HepG2 (cell line): Measurements from ENCODE around the gene ZNF615. TPM values are rescaled to one million over a fixed set of nuclear protein-coding genes. Genes with fewer than 3 reads are reported as not detected.
A peak's percentile ranks its signal among the peaks of the same experiment; 100 is the strongest.

Experiments used
- ATF7 ChIP-seq, 2 experiments: fragments of 450-650 bp in 1 of 2; sonication (generic) in 1 of 2; formaldehyde crosslinking in 1 of 2; IDR thresholded peaks; 2 replicates each; pipeline versions ENCODE4 v1.4.0 to v1.6.1; 2016 to 2020; ENCODE audit warnings: antibody characterized with exemption in 1 of 2, mild to moderate bottlenecking in 1 of 2, missing genetic modification reagents in 1 of 2
- HNRNPH1 ChIP-seq: fragments of 200-400 bp; formaldehyde crosslinking; optimal IDR thresholded peaks from 2 replicates; pipeline ENCODE3; 2017; ENCODE audit warnings: mild to moderate bottlenecking, low read depth, low read length
- PPARG ChIP-seq: conservative IDR thresholded peaks from 2 replicates; pipeline ENCODE4 v1.6.1; 2016; ENCODE audit warnings: missing biosample characterization, missing genetic modification reagents
- STAG1 ChIP-seq: sonication (generic); formaldehyde crosslinking; IDR thresholded peaks from 2 replicates; pipeline ENCODE4 v1.4.0; 2020; ENCODE audit warnings: missing genetic modification reagents
- ZNF232 ChIP-seq: sonication (generic); formaldehyde crosslinking; IDR thresholded peaks from 2 replicates; pipeline ENCODE4 v1.4.0; 2020; ENCODE audit warnings: missing genetic modification reagents, borderline replicate concordance
- ZNF256 ChIP-seq: sonication (generic); formaldehyde crosslinking; conservative IDR thresholded peaks from 2 replicates; pipeline ENCODE4 v1.4.0; 2020; ENCODE audit warnings: missing genetic modification reagents
- ZNF713 ChIP-seq: sonication (generic); formaldehyde crosslinking; IDR thresholded peaks from 2 replicates; pipeline ENCODE4 v1.4.0; 2020; ENCODE audit warnings: mild to moderate bottlenecking, missing genetic modification reagents
- polyA plus RNA-seq, 8 experiments: library from polyadenylated mRNA; depleted of rRNA in 3 of 8; stranded (reverse) in 7 of 8; unstranded in 1 of 8; fragments of >200 nt; fragmentation: Illumina TruSeq in 4 of 8; extraction: Trizol in 4 of 8; gene quantifications; 2 replicates each; pipeline versions ENCODE4 v1.2.1 to v1.2.3, GENCODE V29; 2011 to 2016; ENCODE audit warnings: low read depth in 4 of 8, missing spikeins in 1 of 8, mixed read lengths in 1 of 8; ENCODE audit not compliant: insufficient read depth in 1 of 8
- total RNA-seq, 5 experiments: library from RNA; depleted of rRNA; stranded (reverse); fragments of >200 nt; fragmentation: Illumina TruSeq; extraction: Trizol; gene quantifications; 2 replicates each; pipeline ENCODE4 v1.2.3, GENCODE V29; 2016; ENCODE audit warnings: low read depth in 1 of 5
- TF ChIP-seq, protein P1 (sequence below): sonication (generic); formaldehyde crosslinking; IDR thresholded peaks from 2 replicates; pipeline ENCODE4 v1.4.0; 2020; ENCODE audit warnings: mild to moderate bottlenecking, missing genetic modification reagents, borderline replicate concordance
- TF ChIP-seq, protein P2 (sequence below): sonication (generic); formaldehyde crosslinking; IDR thresholded peaks from 2 replicates; pipeline ENCODE4 v1.5.0; 2020; ENCODE audit warnings: mild to moderate bottlenecking, missing genetic modification reagents
- TF ChIP-seq, protein P3 (sequence below): sonication (generic); formaldehyde crosslinking; IDR thresholded peaks from 2 replicates; pipeline ENCODE4 v1.5.1; 2020; ENCODE audit warnings: mild to moderate bottlenecking, missing genetic modification reagents, moderate library complexity
- TF ChIP-seq, protein P4 (sequence below): sonication (generic); formaldehyde crosslinking; IDR thresholded peaks from 2 replicates; pipeline ENCODE4 v1.5.0; 2020; ENCODE audit warnings: missing genetic modification reagents
- TF ChIP-seq, protein P5 (sequence below), 2 experiments: IDR thresholded peaks; 2 replicates each; pipeline ENCODE4 v1.6.1; 2011 to 2012; ENCODE audit warnings: low read length in 2 of 2, borderline replicate concordance in 1 of 2, low read depth in 1 of 2, mild to moderate bottlenecking in 1 of 2, moderate library complexity in 1 of 2

The ZNF615 gene
- total and polyA plus RNA-seq, 2 of the 13 experiments (the other 11 are each of a cell fraction or from before 2014, with no cell fraction given) = 5.2 to 7.8 TPM

DNA sequence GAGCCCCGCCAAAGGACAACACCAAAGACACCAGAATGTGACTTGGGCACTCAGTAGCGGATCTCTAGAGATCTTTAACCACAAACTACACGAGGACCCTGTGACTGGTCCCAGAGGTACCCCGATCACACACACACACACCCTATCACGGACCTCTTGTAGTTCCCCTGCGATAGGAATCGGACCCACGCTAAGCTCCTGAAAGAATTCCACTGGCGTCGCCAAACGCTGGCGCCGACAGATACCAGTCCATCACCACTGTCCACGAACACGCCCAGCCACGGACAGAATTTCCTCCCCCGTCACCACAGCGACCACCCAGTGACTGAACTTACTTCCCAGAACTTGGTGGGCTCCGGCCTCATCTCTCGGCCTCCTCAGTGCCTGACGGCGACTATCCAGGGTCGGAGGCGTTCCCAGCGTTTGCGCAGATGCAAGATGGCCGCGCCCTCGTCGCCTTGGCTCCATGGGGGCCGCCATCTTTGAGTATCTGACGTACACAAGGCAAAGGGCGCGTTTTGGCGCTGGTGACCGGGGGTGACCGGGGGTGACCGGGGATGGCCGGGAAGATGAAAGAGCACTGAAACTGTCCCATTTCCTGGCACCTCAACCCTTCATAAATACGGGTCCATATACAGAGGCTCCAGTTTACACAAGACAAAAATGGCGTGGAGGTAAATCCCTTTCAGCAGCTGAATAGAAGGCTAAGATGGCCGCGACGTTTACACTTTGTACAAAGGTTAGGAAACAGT is at the start of gene ZNF615 (continued):
- TF ChIP-seq, protein P1, sequence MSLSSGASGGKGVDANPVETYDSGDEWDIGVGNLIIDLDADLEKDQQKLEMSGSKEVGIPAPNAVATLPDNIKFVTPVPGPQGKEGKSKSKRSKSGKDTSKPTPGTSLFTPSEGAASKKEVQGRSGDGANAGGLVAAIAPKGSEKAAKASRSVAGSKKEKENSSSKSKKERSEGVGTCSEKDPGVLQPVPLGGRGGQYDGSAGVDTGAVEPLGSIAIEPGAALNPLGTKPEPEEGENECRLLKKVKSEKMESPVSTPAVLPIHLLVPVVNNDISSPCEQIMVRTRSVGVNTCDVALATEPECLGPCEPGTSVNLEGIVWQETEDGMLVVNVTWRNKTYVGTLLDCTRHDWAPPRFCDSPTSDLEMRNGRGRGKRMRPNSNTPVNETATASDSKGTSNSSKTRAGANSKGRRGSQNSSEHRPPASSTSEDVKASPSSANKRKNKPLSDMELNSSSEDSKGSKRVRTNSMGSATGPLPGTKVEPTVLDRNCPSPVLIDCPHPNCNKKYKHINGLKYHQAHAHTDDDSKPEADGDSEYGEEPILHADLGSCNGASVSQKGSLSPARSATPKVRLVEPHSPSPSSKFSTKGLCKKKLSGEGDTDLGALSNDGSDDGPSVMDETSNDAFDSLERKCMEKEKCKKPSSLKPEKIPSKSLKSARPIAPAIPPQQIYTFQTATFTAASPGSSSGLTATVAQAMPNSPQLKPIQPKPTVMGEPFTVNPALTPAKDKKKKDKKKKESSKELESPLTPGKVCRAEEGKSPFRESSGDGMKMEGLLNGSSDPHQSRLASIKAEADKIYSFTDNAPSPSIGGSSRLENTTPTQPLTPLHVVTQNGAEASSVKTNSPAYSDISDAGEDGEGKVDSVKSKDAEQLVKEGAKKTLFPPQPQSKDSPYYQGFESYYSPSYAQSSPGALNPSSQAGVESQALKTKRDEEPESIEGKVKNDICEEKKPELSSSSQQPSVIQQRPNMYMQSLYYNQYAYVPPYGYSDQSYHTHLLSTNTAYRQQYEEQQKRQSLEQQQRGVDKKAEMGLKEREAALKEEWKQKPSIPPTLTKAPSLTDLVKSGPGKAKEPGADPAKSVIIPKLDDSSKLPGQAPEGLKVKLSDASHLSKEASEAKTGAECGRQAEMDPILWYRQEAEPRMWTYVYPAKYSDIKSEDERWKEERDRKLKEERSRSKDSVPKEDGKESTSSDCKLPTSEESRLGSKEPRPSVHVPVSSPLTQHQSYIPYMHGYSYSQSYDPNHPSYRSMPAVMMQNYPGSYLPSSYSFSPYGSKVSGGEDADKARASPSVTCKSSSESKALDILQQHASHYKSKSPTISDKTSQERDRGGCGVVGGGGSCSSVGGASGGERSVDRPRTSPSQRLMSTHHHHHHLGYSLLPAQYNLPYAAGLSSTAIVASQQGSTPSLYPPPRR (CRISPR knock-in tag) = 0 out of 2 replicates have a peak, but pooled peaks have one; percentile 31
- TF ChIP-seq ATF7 (IDR thresholded peaks at IDR 0.05) = no peak
- no peak for TF ChIP-seq ATF7 (CRISPR knock-in tag; IDR thresholded peaks at IDR 0.05)
- TF ChIP-seq, protein P2, sequence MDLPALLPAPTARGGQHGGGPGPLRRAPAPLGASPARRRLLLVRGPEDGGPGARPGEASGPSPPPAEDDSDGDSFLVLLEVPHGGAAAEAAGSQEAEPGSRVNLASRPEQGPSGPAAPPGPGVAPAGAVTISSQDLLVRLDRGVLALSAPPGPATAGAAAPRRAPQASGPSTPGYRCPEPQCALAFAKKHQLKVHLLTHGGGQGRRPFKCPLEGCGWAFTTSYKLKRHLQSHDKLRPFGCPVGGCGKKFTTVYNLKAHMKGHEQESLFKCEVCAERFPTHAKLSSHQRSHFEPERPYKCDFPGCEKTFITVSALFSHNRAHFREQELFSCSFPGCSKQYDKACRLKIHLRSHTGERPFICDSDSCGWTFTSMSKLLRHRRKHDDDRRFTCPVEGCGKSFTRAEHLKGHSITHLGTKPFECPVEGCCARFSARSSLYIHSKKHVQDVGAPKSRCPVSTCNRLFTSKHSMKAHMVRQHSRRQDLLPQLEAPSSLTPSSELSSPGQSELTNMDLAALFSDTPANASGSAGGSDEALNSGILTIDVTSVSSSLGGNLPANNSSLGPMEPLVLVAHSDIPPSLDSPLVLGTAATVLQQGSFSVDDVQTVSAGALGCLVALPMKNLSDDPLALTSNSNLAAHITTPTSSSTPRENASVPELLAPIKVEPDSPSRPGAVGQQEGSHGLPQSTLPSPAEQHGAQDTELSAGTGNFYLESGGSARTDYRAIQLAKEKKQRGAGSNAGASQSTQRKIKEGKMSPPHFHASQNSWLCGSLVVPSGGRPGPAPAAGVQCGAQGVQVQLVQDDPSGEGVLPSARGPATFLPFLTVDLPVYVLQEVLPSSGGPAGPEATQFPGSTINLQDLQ = no peak
- TF ChIP-seq ZNF232 (CRISPR knock-in tag) = peak; percentile 69; the same call in 1 of the 2 replicates
- TF ChIP-seq PPARG = no peak; the same call in 1 of the 2 replicates
- no peak for TF ChIP-seq STAG1 (CRISPR knock-in tag)
- TF ChIP-seq, protein P3, sequence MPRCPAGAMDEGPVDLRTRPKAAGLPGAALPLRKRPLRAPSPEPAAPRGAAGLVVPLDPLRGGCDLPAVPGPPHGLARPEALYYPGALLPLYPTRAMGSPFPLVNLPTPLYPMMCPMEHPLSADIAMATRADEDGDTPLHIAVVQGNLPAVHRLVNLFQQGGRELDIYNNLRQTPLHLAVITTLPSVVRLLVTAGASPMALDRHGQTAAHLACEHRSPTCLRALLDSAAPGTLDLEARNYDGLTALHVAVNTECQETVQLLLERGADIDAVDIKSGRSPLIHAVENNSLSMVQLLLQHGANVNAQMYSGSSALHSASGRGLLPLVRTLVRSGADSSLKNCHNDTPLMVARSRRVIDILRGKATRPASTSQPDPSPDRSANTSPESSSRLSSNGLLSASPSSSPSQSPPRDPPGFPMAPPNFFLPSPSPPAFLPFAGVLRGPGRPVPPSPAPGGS = no peak; the same call in 1 of the 2 replicates
- TF ChIP-seq ZNF713 (CRISPR knock-in tag) = no peak
- TF ChIP-seq, protein P4, sequence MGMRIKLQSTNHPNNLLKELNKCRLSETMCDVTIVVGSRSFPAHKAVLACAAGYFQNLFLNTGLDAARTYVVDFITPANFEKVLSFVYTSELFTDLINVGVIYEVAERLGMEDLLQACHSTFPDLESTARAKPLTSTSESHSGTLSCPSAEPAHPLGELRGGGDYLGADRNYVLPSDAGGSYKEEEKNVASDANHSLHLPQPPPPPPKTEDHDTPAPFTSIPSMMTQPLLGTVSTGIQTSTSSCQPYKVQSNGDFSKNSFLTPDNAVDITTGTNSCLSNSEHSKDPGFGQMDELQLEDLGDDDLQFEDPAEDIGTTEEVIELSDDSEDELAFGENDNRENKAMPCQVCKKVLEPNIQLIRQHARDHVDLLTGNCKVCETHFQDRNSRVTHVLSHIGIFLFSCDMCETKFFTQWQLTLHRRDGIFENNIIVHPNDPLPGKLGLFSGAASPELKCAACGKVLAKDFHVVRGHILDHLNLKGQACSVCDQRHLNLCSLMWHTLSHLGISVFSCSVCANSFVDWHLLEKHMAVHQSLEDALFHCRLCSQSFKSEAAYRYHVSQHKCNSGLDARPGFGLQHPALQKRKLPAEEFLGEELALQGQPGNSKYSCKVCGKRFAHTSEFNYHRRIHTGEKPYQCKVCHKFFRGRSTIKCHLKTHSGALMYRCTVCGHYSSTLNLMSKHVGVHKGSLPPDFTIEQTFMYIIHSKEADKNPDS (CRISPR knock-in tag) = no peak
- no peak for TF ChIP-seq ZNF256 (CRISPR knock-in tag)
- TF ChIP-seq, protein P5, sequence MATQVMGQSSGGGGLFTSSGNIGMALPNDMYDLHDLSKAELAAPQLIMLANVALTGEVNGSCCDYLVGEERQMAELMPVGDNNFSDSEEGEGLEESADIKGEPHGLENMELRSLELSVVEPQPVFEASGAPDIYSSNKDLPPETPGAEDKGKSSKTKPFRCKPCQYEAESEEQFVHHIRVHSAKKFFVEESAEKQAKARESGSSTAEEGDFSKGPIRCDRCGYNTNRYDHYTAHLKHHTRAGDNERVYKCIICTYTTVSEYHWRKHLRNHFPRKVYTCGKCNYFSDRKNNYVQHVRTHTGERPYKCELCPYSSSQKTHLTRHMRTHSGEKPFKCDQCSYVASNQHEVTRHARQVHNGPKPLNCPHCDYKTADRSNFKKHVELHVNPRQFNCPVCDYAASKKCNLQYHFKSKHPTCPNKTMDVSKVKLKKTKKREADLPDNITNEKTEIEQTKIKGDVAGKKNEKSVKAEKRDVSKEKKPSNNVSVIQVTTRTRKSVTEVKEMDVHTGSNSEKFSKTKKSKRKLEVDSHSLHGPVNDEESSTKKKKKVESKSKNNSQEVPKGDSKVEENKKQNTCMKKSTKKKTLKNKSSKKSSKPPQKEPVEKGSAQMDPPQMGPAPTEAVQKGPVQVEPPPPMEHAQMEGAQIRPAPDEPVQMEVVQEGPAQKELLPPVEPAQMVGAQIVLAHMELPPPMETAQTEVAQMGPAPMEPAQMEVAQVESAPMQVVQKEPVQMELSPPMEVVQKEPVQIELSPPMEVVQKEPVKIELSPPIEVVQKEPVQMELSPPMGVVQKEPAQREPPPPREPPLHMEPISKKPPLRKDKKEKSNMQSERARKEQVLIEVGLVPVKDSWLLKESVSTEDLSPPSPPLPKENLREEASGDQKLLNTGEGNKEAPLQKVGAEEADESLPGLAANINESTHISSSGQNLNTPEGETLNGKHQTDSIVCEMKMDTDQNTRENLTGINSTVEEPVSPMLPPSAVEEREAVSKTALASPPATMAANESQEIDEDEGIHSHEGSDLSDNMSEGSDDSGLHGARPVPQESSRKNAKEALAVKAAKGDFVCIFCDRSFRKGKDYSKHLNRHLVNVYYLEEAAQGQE (IDR thresholded peaks at IDR 0.05; ENCODE audit: borderline replicate concordance in 1 of 2, low read depth in 1 of 2, low read length in 2 of 2) = no peak
- no peak for TF ChIP-seq HNRNPH1
